ENCODE results near the gene ABTB2.

- TF ChIP-seq POLR2A (IDR thresholded peaks at IDR 0.05) (no peak), CTCF (IDR thresholded peaks at IDR 0.05) (no peak)
Measured at GRCh38 chr11:34299284-34299972, 58.4 kb downstream of the ABTB2 start.

Measured in body of pancreas (tissue), 4 donors.